ENCODE measurements around the gene GRPEL1.

Gene GRPEL1

DNA sequence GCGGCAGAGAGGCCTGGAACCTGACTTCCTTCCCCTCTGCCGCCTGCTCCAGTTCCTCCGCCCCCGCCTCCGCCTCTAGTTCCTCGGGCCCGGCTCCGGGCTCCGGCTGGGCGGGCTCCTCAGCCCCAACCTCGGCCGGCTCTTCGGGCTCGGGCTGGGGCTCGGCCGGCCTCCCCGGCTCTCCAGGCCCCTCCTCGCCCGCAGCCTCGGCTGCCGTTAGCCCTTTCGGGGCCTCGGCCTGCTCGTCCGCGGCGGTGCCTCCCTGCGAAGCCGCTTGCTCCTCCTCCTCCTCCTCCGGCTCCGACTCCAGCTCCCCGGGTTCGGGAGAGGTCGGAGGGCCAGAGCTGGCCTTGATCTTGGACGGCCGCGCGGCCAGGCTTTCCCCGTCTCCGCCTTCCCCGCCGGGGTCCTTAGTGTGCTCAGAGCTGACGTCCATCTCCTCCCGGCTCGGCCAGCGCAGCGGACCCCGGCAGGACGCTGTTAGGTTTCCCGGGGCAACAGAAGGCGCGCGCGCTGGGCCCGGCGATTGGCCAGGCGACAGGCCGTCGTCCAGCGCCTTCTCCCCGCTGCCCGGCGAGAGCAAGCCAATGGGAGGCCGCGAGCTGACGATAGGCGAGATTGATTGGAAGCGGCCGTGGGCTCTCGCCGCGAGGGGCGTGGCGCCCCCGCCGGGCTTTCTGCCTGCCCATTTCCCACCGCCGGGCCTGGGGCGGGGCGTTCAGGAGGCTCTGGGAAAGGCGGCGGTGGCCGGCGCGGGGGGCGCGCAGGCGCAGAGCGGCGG is 25.2 kb downstream of the GRPEL1 start:
- H4K5ac ChIP-seq (ENCODE audit: low read length) = no peak overlapping the region
- H2BK120ac ChIP-seq (ENCODE audit: low read depth, low read length) = no peak overlapping the region
- no peak overlapping the region for H2BK15ac ChIP-seq (replicated peaks; ENCODE audit: low read depth)
- no peak overlapping the region for H2BK5ac ChIP-seq (ENCODE audit: low read length)
- peaks cover 29% of the 10 kb centered on the region for H3K79me2 ChIP-seq (ENCODE audit: control insufficient read depth, insufficient read depth, low read length)
- no peaks in the 10 kb centered on the region for H3K36me3 ChIP-seq (ENCODE audit: control insufficient read depth, insufficient read depth, low read length)
- no peak overlapping the region for H3K27ac ChIP-seq (ENCODE audit: low read depth, low read length)
- H3K4me1 ChIP-seq (ENCODE audit: control insufficient read depth, low read depth, low read length) = peaks cover 2% of the 10 kb centered on the region
- H3K27me3 ChIP-seq (ENCODE audit: insufficient read depth, low read length, poor library complexity) = peaks cover 6% of the 10 kb centered on the region
- H4K8ac ChIP-seq (ENCODE audit: low read depth, low read length) = no peak overlapping the region
- peaks cover 28% of the 10 kb centered on the region for H3K79me1 ChIP-seq (ENCODE audit: low read length)
- H3K4me3 ChIP-seq (ENCODE audit: low read length) = peak overlapping the region; percentile 62
- no peak overlapping the region for H3K4ac ChIP-seq (ENCODE audit: low read depth, low read length)
- H3K18ac ChIP-seq (ENCODE audit: low read length) = no peak overlapping the region
- WGBS (ENCODE audit: extremely low coverage, insufficient coverage, low lambda C conversion rate) = no CpG with 5 or more reads among the region's 90 CpGs
- H3K9ac ChIP-seq (ENCODE audit: low read length) = peak overlapping the region; percentile 36
- H3K4me2 ChIP-seq (ENCODE audit: low read length) = peak overlapping the region; percentile 91
- no peak overlapping the region for H2AK5ac ChIP-seq (ENCODE audit: low read length)
- DNase-seq = peak; percentile 99
- peak overlapping the region; percentile 56 for H3K56ac ChIP-seq (ENCODE audit: low read length)
- H3K23ac ChIP-seq (ENCODE audit: low read length) = no peak overlapping the region

GRCh38 chr4:7041801-7042502 is 25.9 kb downstream of the GRPEL1 start:
- no peak overlapping the region for H2BK15ac ChIP-seq (replicated peaks; ENCODE audit: low read depth)
- no peak overlapping the region for H3K4ac ChIP-seq (ENCODE audit: low read depth, low read length)
- H3K18ac ChIP-seq (ENCODE audit: low read length) = no peak overlapping the region
- H3K27ac ChIP-seq (ENCODE audit: low read depth, low read length) = no peak overlapping the region
- no peak overlapping the region for H3K23ac ChIP-seq (ENCODE audit: low read length)
- peak overlapping the region; percentile 45 for H3K56ac ChIP-seq (ENCODE audit: low read length)
- H2AK5ac ChIP-seq (ENCODE audit: low read length) = no peak overlapping the region
- no peak overlapping the region for H2BK5ac ChIP-seq (ENCODE audit: low read length)
- no CpG with 5 or more reads among the region's 42 CpGs for WGBS (ENCODE audit: extremely low coverage, insufficient coverage, low lambda C conversion rate)
- no peak overlapping the region for H4K5ac ChIP-seq (ENCODE audit: low read length)
- H4K8ac ChIP-seq (ENCODE audit: low read depth, low read length) = no peak overlapping the region
- H3K4me3 ChIP-seq (ENCODE audit: low read length) = no peak overlapping the region
- H3K27me3 ChIP-seq (ENCODE audit: insufficient read depth, low read length, poor library complexity) = peaks cover 6% of the 10 kb centered on the region
- H3K79me1 ChIP-seq (ENCODE audit: low read length) = peaks cover 22% of the 10 kb centered on the region
- peaks cover 2% of the 10 kb centered on the region for H3K4me1 ChIP-seq (ENCODE audit: control insufficient read depth, low read depth, low read length)
- DNase-seq = no peak
- H3K36me3 ChIP-seq (ENCODE audit: control insufficient read depth, insufficient read depth, low read length) = no peaks in the 10 kb centered on the region
- H3K4me2 ChIP-seq (ENCODE audit: low read length) = peak overlapping the region; percentile 91
- H3K9ac ChIP-seq (ENCODE audit: low read length) = peak overlapping the region; percentile 36
- peaks cover 25% of the 10 kb centered on the region for H3K79me2 ChIP-seq (ENCODE audit: control insufficient read depth, insufficient read depth, low read length)
- no peak overlapping the region for H2BK120ac ChIP-seq (ENCODE audit: low read depth, low read length)

DNA sequence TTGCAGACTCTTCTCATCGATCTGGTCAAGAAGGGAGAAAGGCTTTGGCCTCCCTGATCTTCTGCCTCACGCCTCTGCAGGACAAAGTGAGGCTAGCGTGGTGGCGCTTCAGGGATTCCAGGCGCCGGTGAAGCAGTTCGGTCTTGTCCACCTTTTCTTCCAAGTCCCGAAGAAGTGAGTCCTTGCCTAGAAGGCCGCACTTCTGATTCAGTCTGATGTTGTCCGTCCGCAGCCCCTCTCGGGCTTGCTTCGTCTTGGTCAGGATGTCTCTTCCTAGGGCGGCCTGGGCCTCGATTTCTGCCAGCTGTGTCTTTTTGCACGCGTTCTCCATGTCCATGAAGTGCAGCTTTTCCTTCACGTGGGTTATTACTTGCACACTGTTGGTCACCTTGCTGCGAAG is 26.6 kb downstream of the GRPEL1 start:
- H2BK120ac ChIP-seq (ENCODE audit: low read depth, low read length) = no peak overlapping the region
- no peak overlapping the region for H3K23ac ChIP-seq (ENCODE audit: low read length)
- H3K79me2 ChIP-seq (ENCODE audit: control insufficient read depth, insufficient read depth, low read length) = peaks cover 19% of the 10 kb centered on the region
- no peak for DNase-seq
- no peak overlapping the region for H4K5ac ChIP-seq (ENCODE audit: low read length)
- peaks cover 2% of the 10 kb centered on the region for H3K4me1 ChIP-seq (ENCODE audit: control insufficient read depth, low read depth, low read length)
- no peak overlapping the region for H3K4ac ChIP-seq (ENCODE audit: low read depth, low read length)
- H3K79me1 ChIP-seq (ENCODE audit: low read length) = peaks cover 18% of the 10 kb centered on the region
- H3K27me3 ChIP-seq (ENCODE audit: insufficient read depth, low read length, poor library complexity) = peaks cover 6% of the 10 kb centered on the region
- no CpG with 5 or more reads among the region's 19 CpGs for WGBS (ENCODE audit: extremely low coverage, insufficient coverage, low lambda C conversion rate)
- no peaks in the 10 kb centered on the region for H3K36me3 ChIP-seq (ENCODE audit: control insufficient read depth, insufficient read depth, low read length)
- H2AK5ac ChIP-seq (ENCODE audit: low read length) = no peak overlapping the region
- H3K4me2 ChIP-seq (ENCODE audit: low read length) = no peak overlapping the region
- no peak overlapping the region for H3K9ac ChIP-seq (ENCODE audit: low read length)
- H3K56ac ChIP-seq (ENCODE audit: low read length) = no peak overlapping the region
- H4K8ac ChIP-seq (ENCODE audit: low read depth, low read length) = no peak overlapping the region
- no peak overlapping the region for H2BK5ac ChIP-seq (ENCODE audit: low read length)
- H3K4me3 ChIP-seq (ENCODE audit: low read length) = no peak overlapping the region
- no peak overlapping the region for H2BK15ac ChIP-seq (replicated peaks; ENCODE audit: low read depth)
- H3K27ac ChIP-seq (ENCODE audit: low read depth, low read length) = no peak overlapping the region
- H3K18ac ChIP-seq (ENCODE audit: low read length) = no peak overlapping the region

GRCh38 chr4:7040765-7041164 is 27.1 kb downstream of the GRPEL1 start:
- Histone ChIP-seq H3K4me2 (ENCODE audit: low read length) (no peak overlapping the region), H3K27ac (ENCODE audit: low read depth, low read length) (no peak overlapping the region), H2AK5ac (ENCODE audit: low read length) (no peak overlapping the region), H3K36me3 (ENCODE audit: control insufficient read depth, insufficient read depth, low read length) (no peaks in the 10 kb centered on the region), H3K79me2 (ENCODE audit: control insufficient read depth, insufficient read depth, low read length) (peaks cover 15% of the 10 kb centered on the region), H4K5ac (ENCODE audit: low read length) (no peak overlapping the region), H2BK5ac (ENCODE audit: low read length) (no peak overlapping the region), H2BK120ac (ENCODE audit: low read depth, low read length) (no peak overlapping the region), H2BK15ac (replicated peaks; ENCODE audit: low read depth) (no peak overlapping the region), H4K8ac (ENCODE audit: low read depth, low read length) (no peak overlapping the region), H3K79me1 (ENCODE audit: low read length) (peaks cover 16% of the 10 kb centered on the region), H3K56ac (ENCODE audit: low read length) (no peak overlapping the region), H3K23ac (ENCODE audit: low read length) (no peak overlapping the region), H3K27me3 (ENCODE audit: insufficient read depth, low read length, poor library complexity) (peaks cover 6% of the 10 kb centered on the region), H3K4ac (ENCODE audit: low read depth, low read length) (no peak overlapping the region), H3K9ac (ENCODE audit: low read length) (no peak overlapping the region), H3K4me3 (ENCODE audit: low read length) (no peak overlapping the region), H3K4me1 (ENCODE audit: control insufficient read depth, low read depth, low read length) (peaks cover 2% of the 10 kb centered on the region), H3K18ac (ENCODE audit: low read length) (no peak overlapping the region)
- WGBS (ENCODE audit: extremely low coverage, insufficient coverage, low lambda C conversion rate) = no CpG with 5 or more reads among the region's 4 CpGs
- no peak for DNase-seq

- H3K4ac ChIP-seq (ENCODE audit: low read depth, low read length) = no peak overlapping the region
- H2BK5ac ChIP-seq (ENCODE audit: low read length) = no peak overlapping the region
- no peak overlapping the region for H3K9ac ChIP-seq (ENCODE audit: low read length)
- peaks cover 6% of the 10 kb centered on the region for H3K27me3 ChIP-seq (ENCODE audit: insufficient read depth, low read length, poor library complexity)
- no CpG with 5 or more reads among the region's 6 CpGs for WGBS (ENCODE audit: extremely low coverage, insufficient coverage, low lambda C conversion rate)
- no peak overlapping the region for H3K4me3 ChIP-seq (ENCODE audit: low read length)
- no peak overlapping the region for H3K56ac ChIP-seq (ENCODE audit: low read length)
- DNase-seq = no peak
- no peak overlapping the region for H3K18ac ChIP-seq (ENCODE audit: low read length)
- H2BK120ac ChIP-seq (ENCODE audit: low read depth, low read length) = no peak overlapping the region
- no peak overlapping the region for H2BK15ac ChIP-seq (replicated peaks; ENCODE audit: low read depth)
- no peak overlapping the region for H2AK5ac ChIP-seq (ENCODE audit: low read length)
- no peaks in the 10 kb centered on the region for H3K79me2 ChIP-seq (ENCODE audit: control insufficient read depth, insufficient read depth, low read length)
- H3K36me3 ChIP-seq (ENCODE audit: control insufficient read depth, insufficient read depth, low read length) = no peaks in the 10 kb centered on the region
- H4K5ac ChIP-seq (ENCODE audit: low read length) = no peak overlapping the region
- H3K4me2 ChIP-seq (ENCODE audit: low read length) = no peak overlapping the region
- no peak overlapping the region for H3K27ac ChIP-seq (ENCODE audit: low read depth, low read length)
- H3K79me1 ChIP-seq (ENCODE audit: low read length) = no peaks in the 10 kb centered on the region
- no peak overlapping the region for H4K8ac ChIP-seq (ENCODE audit: low read depth, low read length)
- H3K23ac ChIP-seq (ENCODE audit: low read length) = no peak overlapping the region
- no peaks in the 10 kb centered on the region for H3K4me1 ChIP-seq (ENCODE audit: control insufficient read depth, low read depth, low read length)
These were observed 30.4 kb downstream of the GRPEL1 start for GRCh38 chr4:7037425-7037824.
